HG03159 (cell line): ENCODE data around the gene ASMTL.
"Not testable (repeated sequence)": the region's sequence is repeated elsewhere in the genome, so short reads cannot be mapped to it uniquely, and the experiment has no call there.

ENCODE experiments used
- ATAC-seq: cut with Tn5 transposase; IDR thresholded peaks from one replicate; pipeline ENCODE4 v1.9.1; 2021; ENCODE audit warnings: mild to moderate bottlenecking, moderate library complexity; ENCODE audit not compliant: unreplicated experiment

ASMTL gene

GRCh38 chrX:1442016-1442665 lies 10.6 kb downstream of the ASMTL start:
- no peak for ATAC-seq

- ATAC-seq, result no peak
Measured at GRCh38 chrX:1440506-1440905, 12.2 kb downstream of the ASMTL start.

- ATAC-seq, result no peak
Measured at GRCh38 chrX:1435241-1435895, 17.3 kb downstream of the ASMTL start.

GRCh38 chrX:1434871-1435240 lies 17.9 kb downstream of the ASMTL start:
- no peak for ATAC-seq

- no peak for ATAC-seq
Measured at GRCh38 chrX:1433646-1434357, 18.9 kb downstream of the ASMTL start.

GRCh38 chrX:1430451-1430850 lies 22.3 kb downstream of the ASMTL start:
- ATAC-seq, result no peak

- ATAC-seq, result no peak
Measured at GRCh38 chrX:1427756-1428155, 25.0 kb downstream of the ASMTL start.

GRCh38 chrX:1426321-1426720 lies 26.4 kb downstream of the ASMTL start:
- not testable (repeated sequence) for ATAC-seq

- no peak for ATAC-seq
Measured at GRCh38 chrX:1425381-1425780, 27.3 kb downstream of the ASMTL start.

- no peak for ATAC-seq
Measured at GRCh38 chrX:1424147-1424851, 28.4 kb downstream of the ASMTL start.

GRCh38 chrX:1423215-1423614 lies 29.5 kb downstream of the ASMTL start:
- ATAC-seq, result no peak

GRCh38 chrX:1422135-1422465 lies 30.6 kb downstream of the ASMTL start:
- no peak for ATAC-seq

- ATAC-seq, result no peak
Measured at GRCh38 chrX:1421433-1422134, 31.1 kb downstream of the ASMTL start.

- ATAC-seq, result no peak
Measured at GRCh38 chrX:1420371-1420770, 32.3 kb downstream of the ASMTL start.

- ATAC-seq, result no peak
Measured at GRCh38 chrX:1419545-1420355, 33.0 kb downstream of the ASMTL start.

- no peak for ATAC-seq
Measured at GRCh38 chrX:1418901-1419544, 33.7 kb downstream of the ASMTL start.

- no peak for ATAC-seq
Measured at GRCh38 chrX:1417921-1418771, 34.6 kb downstream of the ASMTL start.

GRCh38 chrX:1416965-1417760 lies 35.5 kb downstream of the ASMTL start:
- no peak for ATAC-seq
